Colonic mucosa (tissue), 4 donors: ENCODE results near the gene S100G. TPM values are rescaled to one million over a fixed set of nuclear protein-coding genes. Genes with fewer than 3 reads are reported as not detected.

Source experiments
- DNase-seq: peaks from one replicate; pipeline ENCODE4 v3.0.0-alpha.2; 2020
- H3K27ac ChIP-seq: fragments of 200-600 bp; one replicate; pipeline ENCODE4 v1.8.0; 2021
- H3K27me3 ChIP-seq: fragments of 200-600 bp; one replicate; pipeline ENCODE4 v1.8.0; 2021
- H3K36me3 ChIP-seq: fragments of 200-600 bp; one replicate; pipeline ENCODE4 v1.8.0; 2021
- H3K4me1 ChIP-seq: fragments of 200-600 bp; one replicate; pipeline ENCODE4 v1.8.0; 2021; ENCODE audit warnings: mild to moderate bottlenecking
- H3K4me3 ChIP-seq: fragments of 200-600 bp; one replicate; pipeline ENCODE4 v1.8.0; 2021
- H3K9ac ChIP-seq, 2 donors: one replicate each; pipeline ENCODE4 v1.7.0; 2013; ENCODE audit warnings: control low read depth in 2 of 2, low read depth in 2 of 2, low read length in 2 of 2
- H3K9me3 ChIP-seq: fragments of 200-600 bp; one replicate; pipeline ENCODE4 v1.8.0; 2021
- intact Hi-C: fragments of 100-400 bp; cut with DNase I; formaldehyde crosslinking; loops from one replicate; pipeline ENCODE4 v1.14.1; 2022
- total RNA-seq, 2 donors: library from RNA; stranded (reverse); fragmentation: NEBNext Ultra II Directional in 1 of 2; extraction: Animal tissue kit (Norgen Biotek cat#: 25700) in 1 of 2; gene quantifications; one replicate each; pipeline ENCODE4 v1.2.1, GENCODE V29; 2021
- TF ChIP-seq, protein P1 (sequence below): fragments of 200-600 bp; IDR thresholded peaks from one replicate; pipeline ENCODE4 v1.8.0; 2022; ENCODE audit warnings: antibody characterized with exemption, mild to moderate bottlenecking
- donor health status: healthy.
- donor health status: DM: no; HTN: no; CAD: no.
- donor health status: DM: no; HTN: no; CAD: no.

S100G gene
- total RNA-seq, 2 donors from 2014 or later = not detected

DNA sequence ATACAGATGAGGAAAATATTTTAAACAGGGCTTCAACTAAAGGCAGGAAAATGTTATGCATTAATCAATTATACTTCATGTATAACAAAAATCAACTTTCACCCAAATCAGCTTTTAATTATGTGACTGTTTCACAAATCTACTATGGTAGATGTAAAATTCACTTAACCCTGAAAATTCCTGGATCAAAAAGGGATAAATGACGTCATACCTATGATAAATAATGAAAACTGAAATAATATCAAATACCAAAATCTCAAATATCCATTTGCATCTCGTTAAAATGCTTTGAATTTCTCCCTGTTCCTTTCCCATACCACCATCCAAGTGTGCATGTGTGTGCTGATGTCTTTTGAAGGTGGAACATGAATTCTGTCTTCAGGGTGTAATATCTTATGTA is 11.5 kb downstream of the S100G start:
- H3K4me1 ChIP-seq = no peaks in the 10 kb centered on the region
- H3K27me3 ChIP-seq = no peaks in the 10 kb centered on the region
- DNase-seq = no peak
- intact Hi-C loops = no loop called here
- no peak overlapping the region for H3K4me3 ChIP-seq
- no peaks in the 10 kb centered on the region for H3K9me3 ChIP-seq
- no peak overlapping the region for H3K27ac ChIP-seq
- H3K9ac ChIP-seq = no peak overlapping the region
- no peaks in the 10 kb centered on the region for H3K36me3 ChIP-seq
- TF ChIP-seq, protein P1, sequence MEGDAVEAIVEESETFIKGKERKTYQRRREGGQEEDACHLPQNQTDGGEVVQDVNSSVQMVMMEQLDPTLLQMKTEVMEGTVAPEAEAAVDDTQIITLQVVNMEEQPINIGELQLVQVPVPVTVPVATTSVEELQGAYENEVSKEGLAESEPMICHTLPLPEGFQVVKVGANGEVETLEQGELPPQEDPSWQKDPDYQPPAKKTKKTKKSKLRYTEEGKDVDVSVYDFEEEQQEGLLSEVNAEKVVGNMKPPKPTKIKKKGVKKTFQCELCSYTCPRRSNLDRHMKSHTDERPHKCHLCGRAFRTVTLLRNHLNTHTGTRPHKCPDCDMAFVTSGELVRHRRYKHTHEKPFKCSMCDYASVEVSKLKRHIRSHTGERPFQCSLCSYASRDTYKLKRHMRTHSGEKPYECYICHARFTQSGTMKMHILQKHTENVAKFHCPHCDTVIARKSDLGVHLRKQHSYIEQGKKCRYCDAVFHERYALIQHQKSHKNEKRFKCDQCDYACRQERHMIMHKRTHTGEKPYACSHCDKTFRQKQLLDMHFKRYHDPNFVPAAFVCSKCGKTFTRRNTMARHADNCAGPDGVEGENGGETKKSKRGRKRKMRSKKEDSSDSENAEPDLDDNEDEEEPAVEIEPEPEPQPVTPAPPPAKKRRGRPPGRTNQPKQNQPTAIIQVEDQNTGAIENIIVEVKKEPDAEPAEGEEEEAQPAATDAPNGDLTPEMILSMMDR = no peak

DNA sequence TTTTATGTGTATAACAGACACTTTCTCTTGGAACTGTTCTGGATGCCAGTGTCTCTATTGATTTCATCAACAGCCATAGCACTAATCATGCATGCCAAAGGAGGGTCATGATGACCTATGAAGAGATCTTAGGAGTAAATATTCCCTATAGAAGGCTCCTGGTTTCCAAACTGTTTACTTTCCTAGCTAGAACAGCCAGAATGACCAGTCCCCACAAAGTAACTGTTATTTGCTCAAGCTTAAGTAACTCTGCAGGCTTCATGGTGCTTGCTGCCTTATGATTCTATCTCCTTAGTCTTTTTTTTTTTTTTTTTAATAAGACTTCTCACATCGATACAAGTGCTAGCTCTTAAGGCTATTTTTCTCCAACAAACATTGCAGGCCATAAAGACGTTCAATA is 12.4 kb downstream of the S100G start:
- DNase-seq = no peak
- Histone ChIP-seq H3K27me3 (no peaks in the 10 kb centered on the region), H3K4me1 (no peaks in the 10 kb centered on the region), H3K27ac (no peak overlapping the region), H3K4me3 (no peak overlapping the region), H3K9ac (no peak overlapping the region), H3K9me3 (no peaks in the 10 kb centered on the region), H3K36me3 (no peaks in the 10 kb centered on the region)
- intact Hi-C loops = no loop called here
- TF ChIP-seq, protein P1 = no peak

DNA sequence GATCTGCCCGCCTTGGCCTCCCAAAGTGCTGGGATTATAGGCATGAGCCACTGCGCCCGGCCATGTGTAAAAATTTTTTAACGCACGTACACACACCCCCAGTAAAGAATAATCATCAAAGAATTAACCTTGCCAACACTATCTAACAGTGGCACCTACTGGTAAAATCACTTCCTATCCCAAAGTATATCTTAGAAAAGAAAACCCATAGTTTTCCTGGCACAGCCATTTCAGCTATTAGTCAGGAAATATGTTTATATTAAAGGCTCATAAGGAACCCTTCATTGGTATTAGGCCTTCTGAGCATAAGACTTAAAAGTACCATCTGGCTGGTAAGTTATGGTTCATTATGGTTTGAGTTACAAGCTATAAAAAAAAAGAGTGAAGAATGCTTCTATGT is 14.1 kb downstream of the S100G start:
- TF ChIP-seq, protein P1 = no peak
- H3K36me3 ChIP-seq = no peaks in the 10 kb centered on the region
- no peaks in the 10 kb centered on the region for H3K4me1 ChIP-seq
- intact Hi-C loops = no loop called here
- no peak for DNase-seq
- H3K27me3 ChIP-seq = no peaks in the 10 kb centered on the region
- no peak overlapping the region for H3K4me3 ChIP-seq
- H3K9ac ChIP-seq = no peak overlapping the region
- no peaks in the 10 kb centered on the region for H3K9me3 ChIP-seq
- no peak overlapping the region for H3K27ac ChIP-seq

DNA sequence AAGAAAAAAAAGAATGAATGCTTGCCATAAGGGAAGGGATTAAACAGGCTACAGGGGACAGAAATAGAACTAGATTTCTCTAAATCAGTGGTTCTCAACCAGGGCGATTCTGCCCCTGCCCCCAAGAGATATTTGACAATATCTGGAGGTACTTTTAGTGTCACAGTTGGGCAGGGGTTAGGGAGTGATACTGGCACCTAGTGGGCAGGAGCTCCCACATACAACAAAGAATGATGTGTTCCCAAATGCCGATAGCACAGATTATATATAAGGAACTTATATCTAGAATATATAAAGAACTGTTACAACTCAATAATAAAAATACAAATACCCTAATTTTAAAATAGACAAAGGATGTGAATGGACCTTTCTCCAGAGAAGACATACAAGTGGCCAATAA is 14.7 kb downstream of the S100G start:
- Histone ChIP-seq H3K9ac (no peak overlapping the region), H3K27ac (no peak overlapping the region), H3K9me3 (no peaks in the 10 kb centered on the region), H3K27me3 (no peaks in the 10 kb centered on the region), H3K4me1 (no peaks in the 10 kb centered on the region), H3K36me3 (no peaks in the 10 kb centered on the region), H3K4me3 (no peak overlapping the region)
- no peak for DNase-seq
- TF ChIP-seq, protein P1 = no peak
- intact Hi-C loops = loop anchor here (5.0 kb wide), 1 partner anchor 227 kb away; no protein-coding TSS in a partner anchor

GRCh38 chrX:16665089-16665488 is 15.1 kb downstream of the S100G start:
- H3K36me3 ChIP-seq = no peaks in the 10 kb centered on the region
- H3K9ac ChIP-seq = no peak overlapping the region
- no peaks in the 10 kb centered on the region for H3K27me3 ChIP-seq
- no peaks in the 10 kb centered on the region for H3K4me1 ChIP-seq
- H3K4me3 ChIP-seq = no peak overlapping the region
- no peak for DNase-seq
- no peaks in the 10 kb centered on the region for H3K9me3 ChIP-seq
- H3K27ac ChIP-seq = no peak overlapping the region
- TF ChIP-seq, protein P1 = no peak
- intact Hi-C loops = loop anchor here (5.0 kb wide), 1 partner anchor 228 kb away; no protein-coding TSS in a partner anchor
